Stimulated activated CD4-positive, alpha-beta T cell treated with anti-CD3 and anti-CD28 coated beads, TNF-alpha, amount 100 ng/mL, for 1 hour (primary cell): Measurements from ENCODE around the gene NOP16.

Experiments used
- DNase-seq, 3 donors: peaks; one replicate each; pipeline ENCODE4 v3.0.0-alpha.2; 2020; ENCODE audit warnings: low read depth in 3 of 3, low spot score in 1 of 3

NOP16 gene

DNA sequence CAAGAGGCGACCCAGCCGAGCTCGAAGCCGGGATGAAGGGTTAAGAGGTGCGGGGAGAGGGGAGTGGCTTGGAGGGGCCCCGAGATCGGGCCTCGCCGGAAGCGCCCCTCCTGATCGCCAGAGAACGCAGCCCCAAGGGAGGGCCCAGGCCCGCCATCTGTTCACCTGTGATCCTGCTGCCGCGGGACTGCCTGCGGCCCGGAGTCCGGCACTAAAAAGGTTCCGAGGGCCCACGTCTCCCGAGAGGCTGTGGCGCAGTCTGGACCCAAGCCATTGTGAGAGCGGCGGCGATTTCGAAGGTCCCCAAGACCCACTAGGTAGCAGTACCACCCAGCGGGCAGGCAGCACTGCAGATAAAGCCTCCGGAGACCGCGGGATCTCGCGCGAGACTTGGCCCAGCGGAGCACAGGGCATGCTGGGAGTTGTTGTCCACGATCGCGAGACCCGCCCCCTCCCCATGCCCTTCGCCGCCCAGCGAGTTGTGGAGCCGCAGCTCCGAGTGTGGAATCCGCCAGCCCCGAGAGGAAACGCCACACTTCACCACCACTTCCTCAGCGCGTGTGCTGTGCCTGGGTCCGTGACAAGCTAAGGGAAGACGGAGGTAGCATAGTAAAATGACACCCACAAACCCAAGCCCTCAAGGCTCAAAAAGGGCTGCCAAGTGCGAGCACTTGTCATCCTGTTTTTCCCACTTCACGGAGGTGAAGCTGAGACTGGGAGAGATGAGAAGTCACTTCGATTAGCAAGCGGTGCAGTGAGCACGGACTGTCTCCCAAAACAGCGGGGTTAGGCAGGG lies 26.8 kb downstream of the NOP16 start, which contains the start of gene KIAA1191:
Gene KIAA1191, minus strand, starts transcription at position 328 of the 796 bp plus-strand sequence. CDS start 2,256 bp downstream, outside the sequence.
- peak; percentile 82 to 88 (median 86) for DNase-seq

- DNase-seq: no peak
Measured at GRCh38 chr5:176360894-176361436, 27.4 kb downstream of the NOP16 start.

DNA sequence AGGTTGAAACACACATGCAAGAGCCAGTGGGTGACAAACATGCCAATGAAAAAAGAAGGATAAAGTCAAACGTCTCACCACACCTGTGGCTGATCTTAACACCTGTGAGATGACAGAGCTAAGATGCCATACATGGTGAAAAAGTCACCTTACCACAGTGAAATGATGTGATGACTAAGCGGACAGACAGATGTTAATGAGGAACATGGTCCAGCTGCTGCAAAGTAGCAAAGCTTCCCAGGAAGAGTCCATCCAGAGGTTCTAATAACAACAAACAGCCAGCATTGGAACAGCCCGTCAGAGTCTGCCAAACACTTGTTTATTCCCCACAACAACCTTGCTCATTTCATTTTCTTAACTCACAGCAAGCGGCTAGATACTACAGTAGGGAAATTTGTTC lies 28.7 kb downstream of the NOP16 start:
- DNase-seq: no peak

GRCh38 chr5:176356179-176356566 lies 32.2 kb downstream of the NOP16 start:
- DNase-seq: no peak

DNA sequence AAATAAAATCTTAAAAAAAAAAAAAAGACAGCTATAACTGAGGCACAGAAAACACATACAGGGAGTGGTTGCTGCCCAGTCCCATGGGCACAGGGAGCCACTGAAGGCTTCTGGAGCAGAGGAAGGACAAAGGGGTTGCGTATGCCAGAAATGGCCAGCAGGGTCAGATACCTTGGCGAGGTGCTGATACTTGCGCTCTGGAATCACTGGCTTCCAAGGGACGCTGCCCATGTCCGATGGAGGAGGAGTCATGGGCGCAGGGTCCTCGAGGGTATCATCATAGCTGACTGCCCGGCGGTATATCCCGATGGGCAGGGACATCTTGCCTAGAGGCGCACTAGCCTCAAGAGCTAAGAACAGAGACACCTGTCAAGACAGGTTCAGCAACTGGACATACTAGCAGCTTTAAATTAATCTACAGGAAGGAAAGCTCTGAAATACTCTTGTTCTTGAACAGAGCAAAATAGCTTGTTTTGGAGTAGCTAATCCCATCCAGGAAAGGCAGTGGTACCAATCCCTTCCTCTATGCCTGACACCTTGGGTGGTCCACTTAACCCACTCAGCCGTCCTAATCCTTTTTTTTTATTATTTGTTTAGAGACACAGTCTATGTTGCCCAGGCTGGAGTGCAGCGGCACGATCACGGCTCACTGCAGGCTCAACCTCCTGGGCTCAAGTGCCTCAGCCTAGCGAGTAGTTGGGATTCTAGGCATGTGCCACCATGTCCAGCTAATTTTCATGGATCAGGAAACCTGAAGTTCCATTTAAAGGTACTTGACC lies 32.8 kb downstream of the NOP16 start:
- DNase-seq: no peak

GRCh38 chr5:176353533-176353932 lies 34.9 kb downstream of the NOP16 start:
- DNase-seq: no peak

- DNase-seq: no peak
Measured at GRCh38 chr5:176352116-176352878, 36.1 kb downstream of the NOP16 start.

GRCh38 chr5:176350416-176350815 lies 38.0 kb downstream of the NOP16 start:
- no peak for DNase-seq

DNA sequence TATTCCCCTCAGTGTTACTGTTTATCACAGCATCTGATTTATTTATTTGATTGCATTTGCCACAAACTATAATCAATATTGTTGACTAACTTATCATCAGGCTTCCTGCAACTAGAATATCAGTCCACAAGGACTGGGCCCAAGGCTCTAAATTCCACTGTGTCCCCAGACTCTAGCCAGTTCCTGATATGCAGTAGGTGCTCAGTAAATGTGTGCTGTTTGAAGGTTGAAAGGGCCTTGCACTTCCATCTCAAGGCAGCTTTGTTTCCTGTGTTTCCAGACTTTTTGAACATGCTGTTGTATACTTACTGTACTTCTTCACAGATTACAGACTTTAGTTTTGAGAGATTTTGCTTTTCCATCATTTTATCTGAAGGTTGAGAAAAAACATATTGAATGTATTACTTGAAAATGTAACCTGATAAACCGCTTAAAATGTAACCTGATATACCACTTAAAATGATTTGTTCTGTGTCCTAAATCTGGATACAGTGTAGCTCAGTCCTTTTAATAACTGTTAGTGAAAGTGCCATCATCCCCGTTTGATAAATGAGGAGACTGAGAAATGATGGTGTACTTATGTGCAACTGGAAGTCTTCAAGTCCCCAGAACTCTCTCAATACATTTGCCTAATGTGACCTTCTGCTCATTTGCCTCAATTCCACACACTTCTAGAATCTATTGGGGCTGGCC lies 45.5 kb downstream of the NOP16 start:
- DNase-seq: no peak

- no peak for DNase-seq
Measured at GRCh38 chr5:176342158-176342483, 46.3 kb downstream of the NOP16 start.

DNA sequence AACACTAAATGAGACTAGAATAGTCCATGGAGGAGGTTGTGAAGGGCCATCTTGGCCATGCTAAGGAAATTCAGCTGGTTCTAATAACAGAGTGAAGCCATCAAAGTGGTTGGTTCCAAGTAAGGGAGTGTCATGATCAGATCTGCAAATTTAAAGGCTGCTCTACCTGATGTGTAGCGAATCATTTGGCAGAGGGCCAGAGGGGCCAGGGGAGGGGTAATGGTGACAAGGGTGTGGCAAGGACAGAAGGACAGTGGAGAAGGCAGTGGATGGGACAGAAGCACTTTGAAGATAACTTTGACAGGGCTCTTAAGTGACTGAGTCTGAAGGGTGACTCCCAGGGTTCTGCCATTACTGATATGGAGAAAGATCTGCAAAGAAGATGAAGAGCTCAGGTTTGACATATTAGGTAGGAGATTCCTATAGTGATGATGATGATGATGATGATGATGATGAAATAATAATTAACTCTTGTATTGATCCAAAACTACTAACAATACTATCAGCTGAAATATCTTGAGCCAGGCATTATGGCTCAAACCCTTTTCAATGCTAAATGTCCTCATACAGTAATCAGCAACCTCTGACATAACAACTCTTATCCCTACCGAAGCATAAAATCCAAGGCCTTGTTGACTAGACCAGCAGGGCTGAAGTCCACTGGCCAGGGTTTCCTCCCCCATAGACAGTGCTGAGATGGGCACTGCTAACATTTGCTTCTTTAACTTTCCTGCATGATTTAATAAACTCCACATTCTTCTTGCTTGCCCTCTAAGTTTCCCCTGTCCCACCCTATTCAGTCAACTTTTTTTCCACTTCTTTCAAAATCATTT lies 46.9 kb downstream of the NOP16 start:
- no peak for DNase-seq

DNA sequence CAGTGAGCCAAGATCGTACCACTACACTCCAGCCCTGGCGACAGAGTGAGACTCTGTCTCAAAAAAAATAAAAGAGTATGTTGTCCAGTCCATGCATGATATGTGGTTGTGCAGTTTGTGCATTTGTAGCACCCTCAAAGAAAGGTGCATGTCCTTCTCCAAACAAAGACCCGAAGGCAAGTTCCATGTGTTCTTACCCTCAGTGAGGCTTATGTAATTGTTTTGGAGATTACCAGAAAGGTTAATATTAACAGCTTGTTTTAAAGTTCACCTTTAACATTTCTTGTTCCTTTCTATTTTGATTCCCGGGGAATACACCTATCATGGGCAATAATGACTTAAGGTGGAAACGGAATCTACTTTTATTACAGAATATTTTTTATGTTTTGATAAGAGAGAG lies 49.1 kb downstream of the NOP16 start:
- DNase-seq: no peak

GRCh38 chr5:176337913-176338312 lies 50.5 kb downstream of the NOP16 start:
- no peak for DNase-seq

DNA sequence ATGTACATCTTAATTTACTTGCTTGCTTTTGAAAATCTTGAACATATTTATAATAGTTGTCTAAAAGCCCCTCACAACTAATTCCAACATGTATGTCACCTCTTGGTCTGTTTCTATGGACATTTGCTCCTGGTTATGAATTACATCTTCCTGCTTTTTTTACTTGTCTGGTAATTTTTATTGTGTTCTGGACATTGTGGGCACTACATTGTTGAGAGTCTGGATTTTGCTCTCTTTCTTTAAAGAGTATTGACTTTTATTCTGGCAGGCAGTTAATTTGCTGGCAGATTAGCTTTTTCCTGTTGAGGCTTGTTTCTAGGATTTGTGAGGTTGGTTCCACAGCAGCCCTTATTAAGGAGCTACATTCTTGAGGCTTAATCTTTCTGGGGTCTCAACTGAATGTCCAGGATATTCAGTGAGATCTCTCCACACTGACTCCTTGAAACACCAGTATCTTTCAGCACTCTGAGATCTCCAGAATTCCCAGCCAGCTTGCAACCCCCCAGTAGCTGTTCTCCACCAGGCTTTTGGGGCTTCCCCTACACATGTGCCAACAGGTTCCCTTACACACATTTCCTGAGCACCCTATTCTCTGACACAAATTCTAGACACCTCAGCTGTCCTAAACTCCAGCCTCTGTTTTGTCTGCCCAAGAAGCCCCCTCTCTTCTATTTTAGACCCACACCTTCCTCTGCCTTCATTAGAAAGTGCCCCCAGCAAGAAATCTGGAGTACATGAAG lies 54.2 kb downstream of the NOP16 start:
- DNase-seq: no peak
